Stimulated activated CD4-positive, alpha-beta T cell treated with anti-CD3 and anti-CD28 coated beads, Interleukin-12 subunit alpha, Interleukin-12 subunit beta, amount 100 ng/mL, for 24 hours (primary cell): Measurements from ENCODE around the gene TUT7.
A peak's percentile ranks its signal among the peaks of the same experiment; 100 is the strongest.
"Not testable (repeated sequence)": the region's sequence is repeated elsewhere in the genome, so short reads cannot be mapped to it uniquely, and the experiment has no call there.

Experiments
- DNase-seq, 2 experiments: peaks; one replicate each; pipeline ENCODE4 v3.0.0-alpha.2; 2020; ENCODE audit warnings: low read depth in 2 of 2

The TUT7 gene

DNA sequence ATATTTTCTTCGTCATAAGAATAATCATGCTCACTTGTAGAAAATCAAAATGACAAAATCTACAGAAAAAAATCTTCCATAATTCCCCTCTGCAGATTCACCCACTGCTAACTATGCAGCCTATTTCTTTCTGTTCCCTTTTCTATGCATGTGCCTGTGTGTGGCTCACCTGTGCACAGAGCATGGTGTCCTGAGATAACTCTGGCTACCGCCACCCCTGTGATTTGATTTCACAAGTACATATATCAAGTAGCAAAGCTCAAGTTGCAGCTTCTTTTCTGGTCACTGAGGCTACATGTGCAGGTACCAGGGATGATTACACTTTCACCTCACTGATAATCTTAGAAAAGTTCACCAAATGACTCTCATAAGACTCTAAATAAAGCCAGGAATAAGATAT is 53.5 kb downstream of the TUT7 start:
- DNase-seq, result no peak

DNA sequence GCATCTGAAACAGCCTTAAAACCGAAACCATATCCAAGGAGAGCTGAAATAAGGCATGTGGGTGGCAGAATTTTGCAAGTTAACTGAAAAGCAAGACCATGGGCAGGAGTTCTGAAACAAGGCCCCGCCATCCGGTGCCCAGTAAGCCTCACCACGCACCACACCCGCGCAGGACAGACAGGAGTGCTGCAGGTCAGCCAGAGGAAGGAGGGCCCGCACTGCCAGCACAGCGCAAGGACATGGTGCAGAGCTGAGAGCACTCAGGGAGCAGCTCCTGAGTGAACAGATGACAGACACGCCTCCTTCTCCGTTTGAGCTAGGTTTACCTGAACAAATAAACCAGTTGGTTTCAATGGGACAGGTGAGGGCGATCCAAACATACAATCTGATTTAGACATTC is 55.3 kb downstream of the TUT7 start:
- DNase-seq, result no peak

DNA sequence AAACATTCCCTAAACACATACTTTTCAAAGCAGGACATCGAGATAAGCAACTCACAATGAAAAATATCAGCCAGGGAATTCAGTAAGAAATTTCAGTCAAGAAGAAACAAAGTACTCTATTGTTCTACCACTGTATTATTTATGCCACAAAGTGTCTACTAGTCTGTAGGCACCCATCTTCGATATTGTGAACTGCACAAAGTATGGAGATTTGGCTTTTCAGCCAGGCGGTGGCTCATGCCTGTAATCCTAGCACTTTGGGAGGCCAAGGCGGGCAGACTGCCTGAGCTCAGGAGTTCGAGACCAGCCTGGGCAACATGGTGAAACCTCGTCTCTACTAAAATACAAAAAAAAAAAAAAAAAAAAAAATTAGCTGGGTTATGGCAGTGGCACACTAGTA is 63.9 kb downstream of the TUT7 start:
- DNase-seq, result not testable (repeated sequence)

DNA sequence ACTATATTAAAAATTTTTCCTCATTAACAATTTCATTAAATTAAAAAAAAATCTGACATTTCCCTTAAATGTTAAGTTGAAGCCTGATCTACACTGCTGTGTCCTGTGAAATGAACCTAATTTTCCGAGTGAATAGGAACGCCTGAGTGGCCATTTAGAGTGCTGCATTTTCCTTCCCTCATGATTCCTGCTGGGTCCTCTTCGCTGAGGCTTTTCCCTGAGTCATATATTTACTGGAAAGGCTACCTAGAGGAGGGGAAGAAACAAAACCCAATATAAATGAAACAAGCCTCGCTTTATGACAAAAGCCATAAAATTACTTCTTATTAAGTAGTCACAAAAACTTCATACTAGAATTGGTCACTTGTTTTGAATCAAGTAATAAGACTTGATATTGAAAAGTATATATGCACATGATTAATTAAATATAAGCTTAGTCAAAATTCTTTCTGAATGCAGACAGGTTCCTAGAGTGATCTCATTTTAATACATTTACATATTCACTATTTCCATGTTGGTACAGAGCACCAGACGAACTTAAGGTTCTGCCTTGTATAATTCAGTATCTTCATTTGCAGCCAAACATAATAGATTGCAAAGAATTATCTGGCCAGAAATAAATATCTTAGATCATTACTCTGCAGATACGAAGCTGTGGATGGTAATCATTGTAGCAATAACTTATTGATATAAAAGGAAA is 65.6 kb downstream of the TUT7 start:
- no peak for DNase-seq

DNA sequence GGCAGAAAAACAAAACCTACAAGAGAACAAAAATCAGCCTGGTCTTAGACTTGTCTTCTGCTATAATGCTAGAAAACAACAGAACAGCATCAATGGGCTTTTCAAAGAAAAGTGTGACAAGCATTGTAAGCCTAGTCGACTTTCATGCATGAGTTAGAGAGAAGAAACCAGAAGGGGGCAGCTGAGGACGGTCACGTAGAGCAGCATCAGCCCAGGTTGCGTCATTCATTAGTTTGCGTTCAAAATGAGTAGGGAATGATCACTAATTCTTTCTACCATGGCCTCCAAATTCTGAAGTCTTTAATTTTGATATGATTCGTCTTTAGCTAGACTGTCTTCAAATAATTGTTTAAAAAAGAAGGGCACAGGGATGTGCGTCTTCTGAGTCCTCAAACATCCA is 67.2 kb downstream of the TUT7 start:
- DNase-seq, result no peak

DNA sequence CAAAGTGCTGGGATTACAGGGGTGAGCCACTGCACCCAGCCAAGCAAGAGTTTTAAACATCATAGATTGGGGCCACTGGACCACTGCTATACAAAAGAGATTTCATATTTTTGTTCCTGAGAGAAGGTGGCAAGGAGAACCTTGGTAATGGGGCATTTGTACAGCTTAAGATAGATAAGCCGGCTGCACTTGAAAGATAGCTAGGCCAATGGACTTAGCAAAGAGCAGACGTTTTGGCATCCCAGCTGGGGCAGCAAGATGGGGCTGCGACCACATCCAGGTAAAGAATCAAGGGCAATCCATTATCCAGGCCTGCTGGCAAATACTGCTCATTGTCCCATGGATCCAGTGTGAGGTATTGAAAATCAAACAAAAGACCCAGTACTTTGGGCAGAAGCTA is 67.9 kb downstream of the TUT7 start:
- DNase-seq, result no peak

DNA sequence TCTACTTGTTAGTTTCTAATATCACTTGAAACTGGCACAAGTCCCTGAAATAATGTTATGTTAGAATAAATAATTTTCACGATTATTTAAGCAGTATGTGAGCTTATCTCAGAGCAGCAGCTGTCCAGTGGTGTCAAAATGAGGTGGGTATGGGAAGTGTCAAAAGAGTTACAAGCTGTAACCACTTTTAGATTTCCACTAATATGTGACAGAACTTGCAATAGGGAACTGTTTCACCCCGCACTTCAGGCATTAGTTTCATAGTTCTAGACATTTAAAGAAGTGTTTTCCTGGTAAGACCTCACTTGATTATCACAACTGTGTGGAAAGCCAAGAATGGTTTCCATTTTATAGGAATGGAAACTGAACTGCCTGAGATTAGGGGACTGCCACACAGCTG is 68.9 kb downstream of the TUT7 start:
- DNase-seq, result no peak

DNA sequence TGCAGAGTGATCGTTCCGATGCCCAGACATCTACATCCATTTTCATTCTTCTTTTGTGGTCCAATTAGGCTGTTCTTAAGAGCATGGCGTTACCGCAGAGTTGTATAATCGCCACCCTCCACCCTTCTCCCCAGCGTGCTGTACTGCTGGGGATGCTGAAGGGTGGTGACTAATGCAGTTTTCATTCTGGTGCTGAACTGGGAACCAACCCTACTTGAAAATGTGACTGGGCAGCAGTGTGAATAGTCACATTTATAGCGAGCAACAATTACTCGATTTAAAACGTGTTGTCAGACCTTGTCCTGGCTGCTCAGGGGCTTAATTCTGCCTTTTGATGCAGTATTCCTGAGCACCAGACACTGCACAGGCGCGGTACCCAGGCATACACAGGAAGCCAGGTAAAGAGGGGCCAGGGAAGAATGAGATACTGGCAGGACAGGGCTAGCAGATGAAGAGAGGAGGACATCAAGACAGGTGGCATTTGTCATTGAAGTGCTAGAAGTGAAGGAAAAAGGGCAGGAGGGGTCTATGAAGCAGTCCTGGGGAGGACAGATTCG is 71.2 kb downstream of the TUT7 start:
- DNase-seq, result peak in 1 of 2 experiments; percentile 41

DNA sequence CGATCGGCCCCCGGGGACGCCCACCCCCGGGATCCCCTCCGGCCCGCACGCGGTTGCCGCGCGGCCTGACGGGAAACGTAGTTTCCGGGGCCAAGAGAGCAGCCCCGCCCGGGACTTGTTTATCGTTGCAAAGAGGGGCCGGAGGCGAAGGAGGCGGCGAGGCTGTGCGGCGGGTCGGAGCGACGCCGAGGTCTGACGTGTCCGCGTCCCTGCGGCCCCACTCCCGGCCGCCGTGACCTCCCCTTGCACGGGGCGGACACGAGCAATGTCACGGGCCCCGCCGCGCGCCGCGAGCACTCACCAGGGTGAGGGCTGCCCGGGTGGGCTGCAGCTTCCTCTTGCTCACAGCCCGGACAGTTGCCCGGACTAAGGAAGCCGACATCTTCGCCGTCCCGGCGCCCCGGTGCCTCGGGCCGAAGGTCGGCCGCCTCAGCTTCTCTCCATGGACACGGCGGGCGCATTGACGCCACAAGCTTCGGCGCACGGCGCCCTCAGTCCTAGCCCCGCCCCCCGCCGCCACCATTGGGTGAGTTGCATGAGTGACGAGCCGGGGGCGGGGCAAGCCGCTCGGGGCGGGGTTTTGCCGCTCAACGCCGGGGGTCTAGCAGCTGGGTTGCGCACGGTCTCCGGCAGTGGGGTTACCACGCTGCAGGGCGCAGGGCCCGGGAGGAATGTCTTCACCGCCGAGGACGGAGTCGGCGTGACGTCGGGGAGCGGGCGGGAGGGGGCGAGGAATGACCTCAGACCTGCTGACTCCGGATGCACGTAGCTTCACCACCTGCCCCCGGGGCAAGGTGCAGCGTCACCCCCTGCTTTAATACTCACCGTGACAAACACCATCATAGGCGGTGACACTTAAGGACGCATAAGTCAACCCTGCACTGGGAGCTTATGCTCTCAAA is 71.9 kb downstream of the TUT7 start, which contains the start of gene ISCA1:
ISCA1 (minus strand) TSS at position 462 of the 902 bp plus-strand sequence; CDS start at position 382, 80 bp downstream.
- peak; percentile 93 to 99 for DNase-seq

DNA sequence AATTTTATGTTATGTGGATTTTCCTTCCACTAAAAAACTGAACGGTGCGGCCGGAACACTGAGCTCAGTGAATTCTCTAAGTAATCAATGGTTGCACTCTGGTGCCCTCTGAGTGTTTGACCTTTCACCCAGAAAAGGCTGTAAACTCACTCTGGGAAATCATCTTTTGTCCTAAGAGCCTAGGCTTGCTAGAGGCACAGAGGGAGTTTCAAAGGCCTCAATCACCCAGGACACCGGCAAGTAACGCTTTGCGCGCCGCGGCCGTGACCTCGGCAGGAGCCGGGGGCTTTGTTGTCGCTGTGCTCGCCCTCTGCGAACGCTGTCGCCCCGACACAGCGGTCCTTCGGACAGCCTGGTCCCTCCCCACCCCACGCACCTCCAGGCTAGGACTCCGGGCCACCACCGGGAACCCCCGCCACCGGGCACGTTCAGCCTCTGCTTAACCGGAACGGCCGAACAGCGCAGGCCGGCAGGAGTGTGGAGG is 72.6 kb downstream of the TUT7 start:
- DNase-seq, result no peak

DNA sequence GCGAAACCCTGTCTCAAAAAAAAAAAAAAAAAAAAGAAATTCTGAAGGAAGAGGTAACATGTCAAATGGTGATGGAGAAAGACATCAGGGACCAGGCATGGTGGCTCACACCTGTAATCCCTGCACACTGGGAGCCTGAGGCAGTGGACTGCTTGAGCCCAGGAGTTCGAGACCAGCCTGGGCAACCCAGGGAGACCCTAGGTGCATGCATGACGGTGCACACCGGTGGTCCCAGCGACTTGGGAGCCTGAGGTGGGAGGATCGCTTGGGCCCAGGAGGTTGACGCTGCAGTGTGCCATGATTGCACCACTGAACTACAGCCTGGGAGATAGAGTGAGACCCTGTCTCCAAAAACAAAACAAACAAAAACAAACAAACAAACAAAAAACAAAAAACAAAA is 73.6 kb downstream of the TUT7 start:
- DNase-seq, result no peak

DNA sequence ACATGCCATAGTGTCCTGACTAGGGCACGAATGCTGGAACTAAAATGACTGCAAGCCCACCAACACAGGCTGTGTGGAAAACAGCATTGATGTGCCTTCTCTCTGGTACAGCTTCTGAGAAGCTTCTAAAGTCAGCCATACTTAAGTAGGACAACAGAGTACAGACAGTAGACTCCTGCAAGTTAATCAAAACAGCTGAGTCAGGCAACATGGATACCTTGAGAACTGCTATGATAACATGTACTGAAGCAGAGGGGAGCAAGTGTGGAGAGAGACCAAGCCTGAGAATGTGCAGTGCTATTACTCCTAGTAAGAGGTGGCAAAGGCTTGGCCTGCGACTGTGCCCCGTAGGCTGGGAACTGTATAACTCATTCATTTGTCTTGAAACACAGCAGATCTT is 74.4 kb downstream of the TUT7 start:
- DNase-seq, result no peak

DNA sequence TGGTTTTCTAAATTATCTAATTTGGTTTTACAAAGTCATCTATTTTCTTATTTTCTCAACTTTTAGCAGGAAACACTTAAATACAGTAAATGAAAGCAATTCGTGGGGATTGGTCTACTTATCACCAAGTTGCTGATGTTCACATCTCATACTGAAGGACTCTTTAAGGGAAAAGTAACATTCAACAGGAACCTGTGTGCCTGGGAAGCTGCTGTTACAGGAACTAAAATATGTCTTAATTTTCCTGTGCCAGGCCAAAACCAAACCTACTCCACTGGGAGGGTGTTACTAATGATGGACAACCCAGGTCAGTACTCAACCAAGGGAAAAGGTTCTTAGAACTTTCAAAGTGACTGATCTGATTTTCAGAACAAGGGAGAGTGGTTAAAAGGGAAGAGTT is 77.1 kb downstream of the TUT7 start:
- no peak for DNase-seq

DNA sequence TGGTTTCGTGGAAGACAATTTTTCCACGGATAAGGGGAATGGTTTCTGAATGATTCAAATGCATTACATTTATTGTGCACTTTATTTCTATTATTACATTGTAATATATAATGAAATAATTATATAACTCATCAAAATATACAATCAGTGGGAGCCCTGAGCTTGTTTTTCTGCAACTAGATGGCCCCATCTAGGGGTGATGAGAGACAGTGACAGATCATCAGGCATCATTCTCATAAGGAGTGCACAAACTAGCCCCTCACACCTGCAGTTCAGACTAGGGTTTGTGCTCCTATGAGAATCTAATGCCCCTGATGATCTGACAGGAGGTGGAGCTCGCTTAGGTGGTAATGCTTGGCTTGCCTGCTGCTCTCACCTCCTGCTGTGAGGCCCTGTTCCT is 78.2 kb downstream of the TUT7 start:
- DNase-seq, result no peak

DNA sequence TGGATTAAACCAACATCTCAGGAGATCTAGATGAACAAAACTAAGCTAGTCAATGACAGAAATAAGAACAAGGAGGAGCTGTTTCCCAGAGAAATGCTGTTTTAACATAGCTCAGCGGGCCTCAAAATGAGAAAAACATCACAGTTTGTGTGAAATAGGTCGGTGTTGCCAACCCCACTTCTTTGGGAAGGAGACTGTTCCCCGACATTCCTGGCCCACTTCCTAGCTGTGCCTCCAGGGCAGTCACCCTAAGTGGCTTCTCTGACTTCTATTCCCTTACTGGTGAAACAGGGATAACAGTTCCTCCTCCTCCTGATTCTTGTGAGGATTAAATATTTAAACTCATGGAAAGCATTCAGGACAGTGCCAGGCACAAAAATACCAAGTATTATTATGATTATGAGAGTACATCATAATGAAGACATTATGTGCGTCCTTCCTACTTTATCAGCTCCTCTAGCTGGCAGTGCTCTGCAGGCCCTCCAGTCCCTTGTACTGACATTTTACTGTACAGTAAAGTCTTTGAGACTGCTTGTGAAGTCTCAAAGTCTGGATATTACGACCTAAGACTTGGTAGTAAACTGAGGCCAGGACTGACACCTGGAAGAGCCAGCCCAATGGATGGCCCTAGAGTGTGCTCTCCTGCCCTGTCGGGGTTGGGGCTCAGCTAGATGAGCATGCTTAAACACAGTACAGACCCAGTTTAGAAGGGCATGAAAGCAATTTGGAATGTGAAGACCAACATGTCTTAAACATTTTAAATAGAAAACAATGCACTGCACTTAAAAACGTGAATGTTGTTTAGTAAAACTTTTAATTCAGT is 79.2 kb downstream of the TUT7 start:
- no peak for DNase-seq

DNA sequence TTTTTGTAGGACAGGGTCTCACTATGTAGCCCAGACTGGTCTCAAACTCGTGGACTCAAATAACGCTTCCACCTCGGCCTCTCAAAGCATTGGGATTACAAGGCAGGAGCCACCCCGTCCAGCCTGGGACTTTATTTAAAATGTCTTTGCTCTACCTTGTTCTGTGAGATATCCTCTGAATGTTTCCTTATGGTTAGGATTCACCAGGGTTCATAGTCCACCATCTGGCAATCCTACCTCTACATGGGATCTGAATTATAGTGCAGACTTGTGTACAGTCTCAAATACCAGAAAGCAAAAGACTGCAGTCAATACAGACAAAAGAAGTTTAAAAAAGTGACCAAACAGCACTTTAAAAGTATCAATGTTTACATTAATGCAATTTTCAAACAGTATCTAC is 82.0 kb downstream of the TUT7 start:
- no peak for DNase-seq

DNA sequence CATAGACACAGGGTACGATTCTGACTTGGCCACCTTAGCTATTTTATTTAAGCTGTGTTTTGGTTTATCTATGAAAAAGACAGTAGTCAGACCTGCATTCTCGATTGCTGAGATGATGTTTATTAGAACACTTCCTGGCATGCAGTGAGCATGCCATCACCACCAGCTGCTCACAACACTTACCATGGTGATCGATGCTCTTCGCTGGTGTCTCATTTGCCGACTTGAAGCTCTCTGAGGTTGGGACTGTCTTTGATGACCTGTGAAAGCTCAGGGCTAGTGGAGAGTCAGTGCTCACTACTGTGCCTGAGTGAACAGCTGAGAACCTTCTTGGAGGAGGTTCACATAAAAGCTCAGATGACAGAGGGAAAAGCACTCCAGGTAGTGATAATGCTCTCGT is 90.3 kb downstream of the TUT7 start:
- DNase-seq, result no peak

DNA sequence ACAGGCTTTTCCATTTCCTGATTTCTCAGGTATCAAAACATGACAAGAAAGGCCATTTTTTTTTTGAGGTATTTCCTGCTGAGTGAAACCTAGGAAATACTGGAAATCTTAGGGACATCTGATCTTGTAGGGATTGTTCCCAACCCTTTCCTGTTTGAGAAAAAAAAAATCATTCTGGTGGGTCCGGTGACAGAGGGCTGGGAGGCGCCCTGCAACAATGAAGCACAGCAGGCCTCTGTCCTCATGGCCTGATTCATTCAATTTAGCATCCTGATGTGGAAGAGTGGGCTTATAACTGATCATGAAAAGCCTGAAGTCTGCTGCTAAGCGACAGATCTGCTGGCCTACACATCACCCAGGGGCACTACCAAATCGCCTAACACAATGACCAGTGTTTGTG is 91.7 kb downstream of the TUT7 start:
- DNase-seq, result no peak

DNA sequence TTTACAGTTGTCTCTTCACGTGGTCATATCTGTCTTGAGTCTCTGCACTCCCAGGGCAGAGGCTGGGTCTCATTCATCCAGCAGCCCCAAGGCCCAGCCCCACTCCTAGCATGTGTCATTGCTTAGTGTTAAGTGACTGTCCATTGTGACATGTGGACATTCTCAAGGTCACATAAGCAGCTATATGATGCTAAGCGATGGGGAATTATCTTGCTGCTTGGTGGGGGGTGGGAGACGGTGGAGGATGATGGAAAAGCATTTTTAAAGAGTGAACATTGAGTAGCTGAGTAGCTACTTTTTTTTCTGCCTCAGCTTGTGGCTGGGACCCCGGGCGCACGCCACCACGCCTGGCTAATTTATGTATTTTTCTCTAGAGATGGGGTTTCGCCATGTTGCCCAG is 94.7 kb downstream of the TUT7 start, which contains the start of gene C9orf153:
C9orf153 (minus strand) TSS at position 101 of the 400 bp plus-strand sequence. CDS start 30,054 bp downstream, outside the sequence.
- no peak for DNase-seq

DNA sequence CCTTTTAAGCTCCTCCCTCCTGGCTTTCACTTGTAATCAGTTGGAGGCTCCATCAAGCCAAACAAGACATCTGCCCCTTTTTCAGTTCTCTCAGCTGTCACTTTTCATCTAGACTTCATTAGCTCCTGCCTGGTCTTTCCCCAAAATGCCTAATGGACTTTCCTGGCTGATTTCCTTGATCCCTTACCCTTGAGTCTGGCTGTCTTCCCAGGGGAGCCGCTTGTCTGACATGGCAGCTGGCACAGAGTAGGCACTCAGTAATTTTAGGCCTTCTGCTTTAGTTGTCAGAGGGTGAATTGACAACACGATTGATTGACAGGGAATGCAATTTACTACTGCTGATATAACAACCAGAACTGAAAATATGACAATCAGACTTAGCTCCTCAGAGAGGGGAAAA is 96.8 kb downstream of the TUT7 start:
- no peak for DNase-seq

DNA sequence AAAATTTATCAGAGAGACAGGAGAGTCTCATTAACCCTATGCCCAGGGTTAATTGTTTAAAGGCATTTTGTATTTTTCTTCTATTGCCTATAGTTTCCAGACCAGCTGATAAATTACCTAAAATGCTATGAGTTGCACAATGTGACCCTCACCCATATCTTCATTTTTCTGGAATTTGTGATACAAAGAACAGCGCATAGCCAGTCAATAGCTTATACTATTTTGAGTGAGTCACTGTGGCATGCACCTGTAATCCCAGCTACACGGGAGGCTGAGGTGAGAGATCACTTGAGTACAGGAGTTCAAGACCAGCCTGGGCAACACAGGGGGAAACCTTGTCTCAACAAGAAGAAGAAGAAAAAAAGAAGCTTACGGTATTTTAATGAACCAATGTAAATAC is 97.6 kb downstream of the TUT7 start:
- no peak for DNase-seq

DNA sequence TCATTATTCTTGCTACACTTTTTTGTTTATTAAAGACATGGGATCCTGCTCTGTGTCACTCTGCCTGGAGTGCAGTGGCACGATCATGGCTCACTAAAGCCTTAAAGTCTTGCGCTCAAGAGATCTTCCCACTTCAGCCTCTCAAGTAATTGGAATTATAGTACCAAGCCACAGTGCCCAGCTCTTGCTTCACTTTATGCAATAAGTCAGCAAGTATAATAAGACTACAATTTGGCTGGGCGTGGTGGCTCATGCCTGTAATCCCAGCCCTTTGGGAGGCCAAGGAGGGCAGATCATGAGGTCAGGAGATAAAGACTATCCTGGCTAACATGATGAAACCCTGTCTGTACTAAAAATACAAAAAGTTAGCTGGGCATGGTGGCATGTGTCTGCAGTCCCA is 100.6 kb downstream of the TUT7 start:
- DNase-seq, result no peak
